ENCODE data around the gene HS3ST3A1. TPM values are rescaled to one million over a fixed set of nuclear protein-coding genes. Genes with fewer than 3 reads are reported as not detected.
A peak's percentile ranks its signal among the peaks of the same experiment; 100 is the strongest.

Gene HS3ST3A1
- polyA plus RNA-seq, 1 experiment, result 6.6 TPM

DNA sequence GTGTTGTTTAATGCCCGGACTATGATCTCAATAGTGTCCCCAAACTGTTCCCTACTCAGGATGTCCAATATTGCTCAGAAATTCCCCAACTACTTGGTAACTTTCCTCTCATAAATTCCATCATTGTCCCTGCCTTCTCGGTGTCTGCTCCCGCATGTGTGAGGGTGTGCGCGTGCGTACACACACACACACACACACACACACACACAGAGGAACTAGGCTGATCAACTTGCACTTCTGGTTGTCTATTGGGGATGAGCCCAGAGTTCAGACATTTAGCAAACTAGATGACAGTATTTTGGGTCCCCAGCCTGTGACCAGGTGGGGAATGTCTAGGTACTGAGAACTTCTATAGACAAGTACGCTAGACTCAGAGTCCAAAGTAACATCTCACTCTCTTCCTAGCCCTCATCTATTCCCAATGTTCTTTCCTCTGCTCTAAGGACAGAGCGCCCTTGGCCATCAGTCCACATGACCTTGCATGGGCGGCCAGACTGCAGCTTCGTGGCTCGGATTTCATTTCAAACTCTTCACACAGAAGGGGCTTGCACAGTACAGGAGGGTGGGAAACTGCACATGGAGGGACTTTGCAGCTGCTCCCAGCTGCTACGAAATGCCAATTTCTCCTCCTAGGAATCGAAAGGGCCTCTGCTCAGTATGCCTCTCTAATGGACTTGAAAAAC is 5.3 kb downstream of the HS3ST3A1 start:
- Histone ChIP-seq H3K27ac (ENCODE audit: low read depth, low read length) (peak overlapping the region; percentile 42), H3K27me3 (ENCODE audit: control insufficient read depth, insufficient read depth, low read length) (no peaks in the 10 kb centered on the region), H3K9me3 (ENCODE audit: control insufficient read depth, insufficient read depth, low read length) (no peaks in the 10 kb centered on the region; the same call in 1 of the 2 replicates), H3K4me3 (ENCODE audit: low read depth, low read length) (peak overlapping the region; percentile 54)
- POLR2A ChIA-PET, result interaction anchor here (1.4 to 3.0 kb wide), 2 partner anchors 704 to 706 kb away, joined by 4 to 8 read pairs; partner anchors contain the start of gene HS3ST3B1
- CTCF ChIA-PET, result interaction anchor here (0.6 to 6.1 kb wide), 8 partner anchors 32 to 1330 kb away, joined by 3 to 57 read pairs (median 4); partner anchors contain the start of gene HS3ST3B1
- no peak for DNase-seq (ENCODE audit: low read depth, low spot score)
- TF ChIP-seq, protein P1, sequence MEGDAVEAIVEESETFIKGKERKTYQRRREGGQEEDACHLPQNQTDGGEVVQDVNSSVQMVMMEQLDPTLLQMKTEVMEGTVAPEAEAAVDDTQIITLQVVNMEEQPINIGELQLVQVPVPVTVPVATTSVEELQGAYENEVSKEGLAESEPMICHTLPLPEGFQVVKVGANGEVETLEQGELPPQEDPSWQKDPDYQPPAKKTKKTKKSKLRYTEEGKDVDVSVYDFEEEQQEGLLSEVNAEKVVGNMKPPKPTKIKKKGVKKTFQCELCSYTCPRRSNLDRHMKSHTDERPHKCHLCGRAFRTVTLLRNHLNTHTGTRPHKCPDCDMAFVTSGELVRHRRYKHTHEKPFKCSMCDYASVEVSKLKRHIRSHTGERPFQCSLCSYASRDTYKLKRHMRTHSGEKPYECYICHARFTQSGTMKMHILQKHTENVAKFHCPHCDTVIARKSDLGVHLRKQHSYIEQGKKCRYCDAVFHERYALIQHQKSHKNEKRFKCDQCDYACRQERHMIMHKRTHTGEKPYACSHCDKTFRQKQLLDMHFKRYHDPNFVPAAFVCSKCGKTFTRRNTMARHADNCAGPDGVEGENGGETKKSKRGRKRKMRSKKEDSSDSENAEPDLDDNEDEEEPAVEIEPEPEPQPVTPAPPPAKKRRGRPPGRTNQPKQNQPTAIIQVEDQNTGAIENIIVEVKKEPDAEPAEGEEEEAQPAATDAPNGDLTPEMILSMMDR (IDR thresholded peaks at IDR 0.05; ENCODE audit: low read depth, low read length), result no peak

DNA sequence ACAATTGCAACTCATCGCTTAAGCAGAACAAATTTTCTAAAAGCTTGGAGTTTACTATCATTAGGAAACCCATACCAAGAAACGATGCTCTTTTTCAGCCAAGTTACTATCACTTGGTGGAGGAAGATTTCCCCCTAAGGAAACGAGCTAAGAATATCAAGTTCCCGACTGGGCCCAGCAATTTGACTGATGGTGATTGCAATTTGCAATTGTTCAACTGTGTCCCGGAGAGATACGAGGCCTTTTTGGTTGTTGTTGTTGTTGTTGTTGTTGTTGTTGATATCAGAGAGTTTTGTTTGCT is 6.2 kb downstream of the HS3ST3A1 start:
- CTCF ChIA-PET, result interaction anchor here (1.4 to 6.1 kb wide), 3 partner anchors 221 to 706 kb away, joined by 3 to 57 read pairs (median 56); partner anchors contain the start of gene HS3ST3B1
- H3K27ac ChIP-seq (ENCODE audit: low read depth, low read length), result no peak overlapping the region
- DNase-seq (ENCODE audit: low read depth, low spot score), result no peak
- H3K9me3 ChIP-seq (ENCODE audit: control insufficient read depth, insufficient read depth, low read length), result no peaks in the 10 kb centered on the region
- POLR2A ChIA-PET, result interaction anchor here (1.4 kb wide), 1 partner anchor 705 kb away, joined by 4 read pairs; the partner anchor contains the start of gene HS3ST3B1
- TF ChIP-seq, protein P1 (IDR thresholded peaks at IDR 0.05; ENCODE audit: low read depth, low read length), result no peak
- H3K4me3 ChIP-seq (ENCODE audit: low read depth, low read length), result 0 out of 2 replicates have a peak overlapping the region, but pooled peaks have one; percentile 1
- no peaks in the 10 kb centered on the region for H3K27me3 ChIP-seq (ENCODE audit: control insufficient read depth, insufficient read depth, low read length)

DNA sequence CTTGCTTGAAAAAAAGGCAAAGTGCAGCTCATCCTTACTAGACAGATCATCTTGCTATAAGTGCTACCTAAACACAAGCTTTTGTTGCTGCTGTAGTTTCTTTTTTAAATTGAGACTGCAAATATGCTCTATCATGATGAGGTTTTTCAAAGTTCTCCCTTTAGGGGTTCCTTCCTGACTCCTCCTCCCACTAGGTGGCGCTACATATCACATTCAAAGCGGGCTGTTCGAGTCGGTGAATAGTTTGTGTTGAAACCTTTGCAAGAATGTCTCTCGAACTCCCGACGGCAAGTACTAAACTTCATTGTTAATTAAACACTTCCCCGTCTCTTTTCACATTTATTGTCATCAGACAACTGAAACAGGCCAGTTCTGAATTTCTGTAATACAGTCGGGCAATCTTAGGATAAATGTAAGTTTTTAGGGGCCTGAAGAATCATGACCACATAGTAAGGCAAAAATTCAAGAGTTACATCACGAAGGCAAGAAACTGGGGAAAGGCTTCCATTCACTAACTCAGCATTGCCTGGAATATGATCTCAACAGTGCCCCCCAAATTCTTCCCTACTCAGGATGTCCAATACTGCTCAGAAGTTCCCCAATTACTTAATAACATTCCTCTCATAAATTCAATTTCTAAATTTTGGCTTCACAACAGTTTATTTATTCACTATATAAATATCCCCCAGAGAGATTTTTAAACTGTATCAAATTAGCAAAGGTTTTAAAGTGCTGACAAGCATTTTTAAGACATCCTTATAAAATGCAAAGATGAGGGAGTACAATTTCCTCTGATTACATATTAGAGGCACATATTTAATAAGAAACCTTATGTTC is 6.7 kb downstream of the HS3ST3A1 start:
- TF ChIP-seq, protein P1 (IDR thresholded peaks at IDR 0.05; ENCODE audit: low read depth, low read length), result peak; percentile 90
- peak overlapping the region; percentile 17; the same call in 1 of the 2 replicates for H3K4me3 ChIP-seq (ENCODE audit: low read depth, low read length)
- no peaks in the 10 kb centered on the region for H3K27me3 ChIP-seq (ENCODE audit: control insufficient read depth, insufficient read depth, low read length)
- ChIA-PET CTCF (interaction anchor here (0.6 to 6.1 kb wide), 35 partner anchors 8 to 1343 kb away, joined by 3 to 57 read pairs (median 4); partner anchors contain the start of gene HS3ST3B1), POLR2A (interaction anchor here (1.3 to 1.4 kb wide), 2 partner anchors 706 kb away, joined by 4 to 5 read pairs; partner anchors contain the start of gene HS3ST3B1)
- peak; percentile 82 for DNase-seq (ENCODE audit: low read depth, low spot score)
- H3K27ac ChIP-seq (ENCODE audit: low read depth, low read length), result peak overlapping the region; percentile 25
- H3K9me3 ChIP-seq (ENCODE audit: control insufficient read depth, insufficient read depth, low read length), result no peaks in the 10 kb centered on the region

DNA sequence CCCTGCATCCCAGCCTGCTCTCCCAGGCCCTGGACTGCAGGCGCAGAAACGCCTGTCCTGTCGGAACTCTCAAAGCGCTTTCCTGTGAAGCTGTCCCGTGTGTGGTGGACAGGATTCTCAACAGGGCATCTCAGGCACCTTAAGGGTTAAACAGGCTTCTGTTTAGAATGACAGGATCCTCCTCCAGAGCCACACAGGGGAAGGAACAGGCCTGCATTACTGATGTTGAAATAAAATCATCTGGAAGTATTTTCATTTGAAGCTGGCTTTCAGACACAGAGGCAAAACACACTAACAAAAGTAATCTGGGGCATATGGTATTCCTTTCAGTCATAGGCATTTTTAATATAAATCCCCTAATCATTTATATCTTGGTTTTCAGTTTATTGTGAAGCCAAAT is 7.4 kb downstream of the HS3ST3A1 start:
- Histone ChIP-seq H3K4me3 (ENCODE audit: low read depth, low read length) (no peak overlapping the region; the same call in 1 of the 2 replicates), H3K27ac (ENCODE audit: low read depth, low read length) (peak overlapping the region; percentile 72), H3K27me3 (ENCODE audit: control insufficient read depth, insufficient read depth, low read length) (no peaks in the 10 kb centered on the region), H3K9me3 (ENCODE audit: control insufficient read depth, insufficient read depth, low read length) (no peaks in the 10 kb centered on the region)
- CTCF ChIA-PET, result interaction anchor here (0.6 to 6.1 kb wide), 36 partner anchors 9 to 1343 kb away, joined by 3 to 57 read pairs (median 4); partner anchors contain the start of gene HS3ST3B1
- TF ChIP-seq, protein P1 (IDR thresholded peaks at IDR 0.05; ENCODE audit: low read depth, low read length), result no peak
- POLR2A ChIA-PET, result interaction anchor here (1.3 kb wide), 1 partner anchor 706 kb away, joined by 5 read pairs; the partner anchor contains the start of gene HS3ST3B1
- no peak for DNase-seq (ENCODE audit: low read depth, low spot score)
